A549 (cell line): Measurements from ENCODE around the gene PARVB.

Experiments used
- BHLHE40 ChIP-seq: IDR thresholded peaks from 2 replicates; pipeline ENCODE4 v1.6.1; 2012; ENCODE audit warnings: low read depth, low read length, inconsistent platforms
- EHMT2 ChIP-seq: fragments of 200-600 bp; sonication (generic); IDR thresholded peaks from 2 replicates; pipeline ENCODE4 v1.6.1; 2016; ENCODE audit warnings: antibody characterized with exemption, low read depth, mild to moderate bottlenecking, moderate library complexity
- EP300 ChIP-seq, 2 experiments: fragments of >200 bp; sonication (Bioruptor Twin); formaldehyde crosslinking; IDR thresholded peaks; 2 replicates in 1 of 2; 3 replicates in 1 of 2; pipeline ENCODE4 v1.6.1; 2016 to 2017
- POLR2A ChIP-seq: IDR thresholded peaks from 2 replicates; pipeline ENCODE4 v1.6.1; 2012; ENCODE audit warnings: mild to moderate bottlenecking, low read length
- RNF2 ChIP-seq: fragments of 200-600 bp; sonication (generic); IDR thresholded peaks from 2 replicates; pipeline ENCODE4 v1.6.1; 2016; ENCODE audit warnings: low read depth, mild to moderate bottlenecking, antibody characterized with exemption, moderate library complexity, borderline replicate concordance
- ZNF302 ChIP-seq: fragments of 250-450 bp; sonication (Bioruptor Pico); IDR thresholded peaks from 2 replicates; pipeline ENCODE4 v1.9.0; 2021; ENCODE audit warnings: inconsistent platforms, mild to moderate bottlenecking, moderate library complexity
- TF ChIP-seq, protein P1 (sequence below): fragments of >200 bp; sonication (Bioruptor Twin); formaldehyde crosslinking; IDR thresholded peaks from 3 replicates; pipeline ENCODE4 v1.5.1; 2016

DNA sequence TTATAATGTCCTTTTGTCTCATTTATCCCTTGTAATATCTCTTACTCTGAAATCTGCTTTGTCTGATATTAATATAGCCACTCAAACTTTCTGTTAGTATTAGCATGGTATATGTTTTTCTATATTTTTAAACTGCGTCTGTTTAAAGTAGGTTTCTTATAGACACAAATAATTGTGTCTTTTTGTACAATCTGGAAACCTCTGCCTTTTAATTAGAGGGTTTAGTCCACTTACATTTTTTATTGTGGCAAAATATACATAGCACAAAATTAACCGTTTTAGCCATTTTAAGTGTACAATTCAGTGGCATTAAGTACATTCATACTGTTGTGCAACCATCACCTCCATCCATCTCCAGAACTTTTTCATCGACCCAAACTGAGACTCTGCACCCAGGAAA is 185.2 kb downstream of the PARVB start:
- TF ChIP-seq, protein P1, sequence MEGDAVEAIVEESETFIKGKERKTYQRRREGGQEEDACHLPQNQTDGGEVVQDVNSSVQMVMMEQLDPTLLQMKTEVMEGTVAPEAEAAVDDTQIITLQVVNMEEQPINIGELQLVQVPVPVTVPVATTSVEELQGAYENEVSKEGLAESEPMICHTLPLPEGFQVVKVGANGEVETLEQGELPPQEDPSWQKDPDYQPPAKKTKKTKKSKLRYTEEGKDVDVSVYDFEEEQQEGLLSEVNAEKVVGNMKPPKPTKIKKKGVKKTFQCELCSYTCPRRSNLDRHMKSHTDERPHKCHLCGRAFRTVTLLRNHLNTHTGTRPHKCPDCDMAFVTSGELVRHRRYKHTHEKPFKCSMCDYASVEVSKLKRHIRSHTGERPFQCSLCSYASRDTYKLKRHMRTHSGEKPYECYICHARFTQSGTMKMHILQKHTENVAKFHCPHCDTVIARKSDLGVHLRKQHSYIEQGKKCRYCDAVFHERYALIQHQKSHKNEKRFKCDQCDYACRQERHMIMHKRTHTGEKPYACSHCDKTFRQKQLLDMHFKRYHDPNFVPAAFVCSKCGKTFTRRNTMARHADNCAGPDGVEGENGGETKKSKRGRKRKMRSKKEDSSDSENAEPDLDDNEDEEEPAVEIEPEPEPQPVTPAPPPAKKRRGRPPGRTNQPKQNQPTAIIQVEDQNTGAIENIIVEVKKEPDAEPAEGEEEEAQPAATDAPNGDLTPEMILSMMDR = no peak
- no peak for TF ChIP-seq POLR2A
- no peak for TF ChIP-seq EHMT2
- no peak for TF ChIP-seq BHLHE40
- TF ChIP-seq EP300 (IDR thresholded peaks at IDR 0.05) = no peak
- TF ChIP-seq RNF2 = no peak
- TF ChIP-seq ZNF302 (CRISPR knock-in tag) = no peak
